GM10266 (cell line): ENCODE results near the gene ENPEP.
"Not testable (repeated sequence)": the region's sequence is repeated elsewhere in the genome, so short reads cannot be mapped to it uniquely, and the experiment has no call there.

Source experiments
- DNase-seq: peaks from one replicate; pipeline ENCODE4 v3.0.0; 2012; ENCODE audit errors: extremely low spot score
- TF ChIP-seq, protein P1 (sequence below): IDR thresholded peaks from 2 replicates; pipeline ENCODE4 v1.5.1; 2012; ENCODE audit warnings: mild to moderate bottlenecking, low read depth; ENCODE audit not compliant: control insufficient read depth, insufficient read depth; ENCODE audit errors: missing control alignments

ENPEP gene, protein sequence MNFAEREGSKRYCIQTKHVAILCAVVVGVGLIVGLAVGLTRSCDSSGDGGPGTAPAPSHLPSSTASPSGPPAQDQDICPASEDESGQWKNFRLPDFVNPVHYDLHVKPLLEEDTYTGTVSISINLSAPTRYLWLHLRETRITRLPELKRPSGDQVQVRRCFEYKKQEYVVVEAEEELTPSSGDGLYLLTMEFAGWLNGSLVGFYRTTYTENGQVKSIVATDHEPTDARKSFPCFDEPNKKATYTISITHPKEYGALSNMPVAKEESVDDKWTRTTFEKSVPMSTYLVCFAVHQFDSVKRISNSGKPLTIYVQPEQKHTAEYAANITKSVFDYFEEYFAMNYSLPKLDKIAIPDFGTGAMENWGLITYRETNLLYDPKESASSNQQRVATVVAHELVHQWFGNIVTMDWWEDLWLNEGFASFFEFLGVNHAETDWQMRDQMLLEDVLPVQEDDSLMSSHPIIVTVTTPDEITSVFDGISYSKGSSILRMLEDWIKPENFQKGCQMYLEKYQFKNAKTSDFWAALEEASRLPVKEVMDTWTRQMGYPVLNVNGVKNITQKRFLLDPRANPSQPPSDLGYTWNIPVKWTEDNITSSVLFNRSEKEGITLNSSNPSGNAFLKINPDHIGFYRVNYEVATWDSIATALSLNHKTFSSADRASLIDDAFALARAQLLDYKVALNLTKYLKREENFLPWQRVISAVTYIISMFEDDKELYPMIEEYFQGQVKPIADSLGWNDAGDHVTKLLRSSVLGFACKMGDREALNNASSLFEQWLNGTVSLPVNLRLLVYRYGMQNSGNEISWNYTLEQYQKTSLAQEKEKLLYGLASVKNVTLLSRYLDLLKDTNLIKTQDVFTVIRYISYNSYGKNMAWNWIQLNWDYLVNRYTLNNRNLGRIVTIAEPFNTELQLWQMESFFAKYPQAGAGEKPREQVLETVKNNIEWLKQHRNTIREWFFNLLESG

DNA sequence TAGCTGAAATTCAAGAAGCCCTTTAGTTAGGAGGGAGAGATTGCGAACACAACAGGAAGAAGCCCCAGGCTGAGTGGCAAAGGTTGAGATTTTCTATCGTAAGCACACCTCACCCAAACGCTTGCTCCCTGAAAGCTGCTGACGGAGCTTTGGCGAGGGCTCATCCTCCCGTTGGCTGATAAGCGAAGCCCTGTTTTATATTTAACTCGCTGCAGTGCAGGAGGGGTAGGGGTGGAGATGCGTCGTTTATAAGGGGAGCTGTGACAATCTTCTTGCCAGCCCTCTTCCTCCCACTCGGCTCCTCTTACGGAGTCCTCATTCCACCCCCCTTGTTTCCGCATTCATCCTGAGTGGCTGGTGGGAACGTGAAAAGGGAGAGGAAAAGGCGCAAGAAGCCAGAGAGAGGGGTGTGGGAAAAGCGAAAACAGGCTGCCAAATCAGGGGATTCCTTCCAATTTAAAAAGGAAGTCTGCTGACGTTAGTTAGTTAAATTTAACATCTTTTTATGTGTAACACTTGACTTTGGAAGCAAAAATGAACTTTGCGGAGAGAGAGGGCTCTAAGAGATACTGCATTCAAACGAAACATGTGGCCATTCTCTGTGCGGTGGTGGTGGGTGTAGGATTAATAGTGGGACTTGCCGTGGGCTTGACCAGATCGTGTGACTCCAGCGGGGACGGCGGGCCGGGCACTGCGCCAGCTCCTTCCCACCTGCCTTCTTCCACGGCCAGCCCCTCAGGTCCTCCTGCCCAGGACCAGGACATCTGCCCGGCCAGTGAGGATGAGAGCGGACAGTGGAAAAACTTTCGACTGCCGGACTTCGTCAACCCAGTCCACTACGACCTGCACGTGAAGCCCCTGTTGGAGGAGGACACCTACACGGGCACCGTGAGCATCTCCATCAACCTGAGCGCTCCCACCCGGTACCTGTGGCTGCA lies at the start of gene ENPEP:
ENPEP (plus strand) TSS at position 275 of the 938 bp plus-strand sequence; CDS start at position 535, 260 bp downstream.
- TF ChIP-seq, protein P1, sequence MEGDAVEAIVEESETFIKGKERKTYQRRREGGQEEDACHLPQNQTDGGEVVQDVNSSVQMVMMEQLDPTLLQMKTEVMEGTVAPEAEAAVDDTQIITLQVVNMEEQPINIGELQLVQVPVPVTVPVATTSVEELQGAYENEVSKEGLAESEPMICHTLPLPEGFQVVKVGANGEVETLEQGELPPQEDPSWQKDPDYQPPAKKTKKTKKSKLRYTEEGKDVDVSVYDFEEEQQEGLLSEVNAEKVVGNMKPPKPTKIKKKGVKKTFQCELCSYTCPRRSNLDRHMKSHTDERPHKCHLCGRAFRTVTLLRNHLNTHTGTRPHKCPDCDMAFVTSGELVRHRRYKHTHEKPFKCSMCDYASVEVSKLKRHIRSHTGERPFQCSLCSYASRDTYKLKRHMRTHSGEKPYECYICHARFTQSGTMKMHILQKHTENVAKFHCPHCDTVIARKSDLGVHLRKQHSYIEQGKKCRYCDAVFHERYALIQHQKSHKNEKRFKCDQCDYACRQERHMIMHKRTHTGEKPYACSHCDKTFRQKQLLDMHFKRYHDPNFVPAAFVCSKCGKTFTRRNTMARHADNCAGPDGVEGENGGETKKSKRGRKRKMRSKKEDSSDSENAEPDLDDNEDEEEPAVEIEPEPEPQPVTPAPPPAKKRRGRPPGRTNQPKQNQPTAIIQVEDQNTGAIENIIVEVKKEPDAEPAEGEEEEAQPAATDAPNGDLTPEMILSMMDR, result no peak
- DNase-seq, result no peak

DNA sequence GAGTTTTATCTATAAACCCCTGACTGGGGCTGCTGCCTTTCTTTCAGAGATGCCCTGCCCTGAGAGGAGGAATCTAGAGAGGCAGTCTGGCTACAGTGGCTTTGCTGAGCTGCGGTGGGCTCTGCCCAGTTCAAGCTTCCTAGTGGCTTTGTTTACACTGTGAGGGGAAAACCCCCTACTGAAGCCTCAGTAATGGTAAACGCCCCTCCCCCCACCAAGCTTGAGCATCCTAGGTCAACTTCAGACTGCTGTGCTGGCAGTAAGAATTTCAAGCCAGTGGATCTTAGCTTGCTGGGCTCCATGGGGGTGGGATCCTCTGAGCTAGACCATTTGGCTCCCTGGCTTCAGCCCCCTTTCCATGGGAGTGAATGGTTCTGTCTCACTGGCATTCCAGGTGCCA lies 44.1 kb upstream of the ENPEP start:
- DNase-seq, result not testable (repeated sequence)

DNA sequence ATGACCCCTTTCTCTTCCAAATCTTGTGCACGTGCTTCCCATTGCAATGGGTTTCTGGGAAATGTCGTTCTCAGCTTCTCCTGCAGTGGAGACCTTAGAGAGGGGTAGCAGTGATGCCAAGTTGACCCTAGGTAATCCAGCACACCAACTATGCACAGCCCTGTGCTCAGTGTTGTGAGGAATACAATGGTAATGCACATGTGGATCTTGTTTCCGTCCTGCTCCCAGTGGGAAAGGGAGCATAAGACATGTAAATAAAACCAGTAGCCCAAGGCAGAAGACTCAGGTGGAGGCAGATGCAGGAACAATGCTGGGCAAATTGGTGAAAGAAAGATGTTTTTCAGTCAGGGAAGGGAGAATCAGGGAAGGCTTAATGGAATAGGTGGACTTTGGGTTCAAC lies 38.7 kb upstream of the ENPEP start:
- not testable (repeated sequence) for DNase-seq

DNA sequence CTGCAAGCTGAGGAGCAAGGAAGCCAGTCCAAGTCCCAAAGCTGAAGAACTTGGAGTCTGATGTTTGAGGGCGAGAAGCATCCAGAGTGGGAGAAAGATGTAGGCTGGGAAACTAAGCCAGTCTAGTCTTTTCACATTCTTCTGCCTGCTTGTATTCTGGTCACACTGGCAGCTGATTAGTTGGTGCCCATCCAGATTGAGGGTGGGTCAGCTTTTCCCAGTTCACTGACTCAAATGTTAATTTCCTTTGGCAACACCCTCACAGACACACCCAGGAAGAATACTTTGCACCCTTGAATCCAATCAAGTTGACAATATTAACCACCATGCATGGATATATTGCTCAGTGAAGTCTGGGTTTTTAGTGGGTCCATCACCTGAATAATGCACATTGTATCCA lies 36.7 kb upstream of the ENPEP start:
- not testable (repeated sequence) for DNase-seq

DNA sequence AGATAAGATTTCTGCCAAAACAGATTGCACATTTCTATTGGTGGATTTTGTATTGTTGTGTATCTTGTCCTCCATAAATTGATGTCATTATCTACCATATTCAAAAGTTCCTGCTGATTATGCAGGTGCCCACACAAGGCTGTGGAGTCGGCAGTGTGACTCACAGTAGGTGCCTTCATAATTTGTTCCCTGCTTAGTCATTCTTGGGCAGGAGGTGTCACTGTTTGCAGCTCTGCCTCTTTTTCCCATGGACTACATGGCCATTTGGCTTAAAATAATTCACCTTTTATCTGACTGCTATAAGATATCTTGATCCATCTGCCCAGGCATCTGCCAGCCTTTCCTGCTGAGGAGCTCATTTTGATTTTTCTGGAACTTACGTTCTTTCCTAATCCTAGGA lies 33.6 kb upstream of the ENPEP start:
- TF ChIP-seq, protein P1, result peak; percentile 19
- no peak for DNase-seq

DNA sequence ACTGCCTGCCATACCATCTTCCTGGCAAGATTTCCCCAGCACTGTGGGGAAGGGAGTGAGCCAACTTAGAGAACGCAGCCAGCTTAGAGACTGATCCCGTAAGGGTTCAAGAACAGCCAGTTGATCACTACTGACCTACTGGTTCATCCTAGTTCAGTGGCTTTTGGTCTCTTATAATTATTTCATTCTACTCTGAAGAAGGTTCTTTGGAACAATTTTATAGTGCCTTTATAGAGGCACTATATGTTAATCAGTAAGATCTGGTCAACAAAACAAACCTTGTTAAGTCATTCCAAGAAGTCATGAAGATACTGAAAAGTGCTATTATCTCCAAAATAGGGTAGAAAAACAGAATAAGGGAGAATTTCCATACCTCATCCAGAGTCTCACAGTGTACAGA lies 33.2 kb upstream of the ENPEP start:
- TF ChIP-seq, protein P1, result no peak
- no peak for DNase-seq

DNA sequence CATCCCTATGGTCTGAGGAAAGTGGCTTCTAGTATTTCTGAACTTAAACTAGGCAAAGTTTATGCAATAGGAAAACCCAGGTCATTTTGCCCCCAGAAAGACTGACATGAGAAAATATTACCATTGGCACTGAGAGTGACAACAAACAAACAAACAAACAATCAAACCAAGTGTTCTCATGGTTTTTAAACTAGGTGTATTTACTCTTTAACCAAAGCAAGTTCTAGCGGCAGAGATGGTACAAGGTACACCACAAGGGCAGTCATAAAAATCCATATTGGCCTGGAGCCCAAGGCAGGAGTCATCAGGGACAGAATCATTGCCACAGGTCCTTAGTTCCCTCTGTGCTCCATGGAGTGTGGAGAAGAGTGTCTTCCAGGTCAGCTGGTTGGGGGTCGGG lies 26.0 kb upstream of the ENPEP start:
- DNase-seq, result no peak
- TF ChIP-seq, protein P1, result no peak

DNA sequence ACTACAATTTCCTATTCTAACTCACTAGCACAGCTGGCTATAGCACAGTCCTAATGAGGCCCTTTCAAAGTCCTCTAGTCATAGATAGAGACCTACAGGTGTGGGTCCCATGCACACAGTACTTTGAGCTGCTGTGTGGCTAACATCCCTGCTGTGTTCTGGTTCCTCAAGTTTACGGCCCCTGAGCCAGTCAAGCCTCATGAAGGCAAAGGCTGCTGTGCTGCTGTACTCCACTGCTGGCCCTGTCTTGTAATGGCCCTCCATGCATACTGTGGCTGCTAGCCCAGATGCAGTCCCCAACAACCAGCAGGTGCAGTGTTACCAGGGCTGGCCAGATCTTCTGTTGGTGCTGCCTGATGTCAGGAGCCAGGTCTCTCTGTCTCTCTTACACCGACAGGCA lies 23.4 kb upstream of the ENPEP start:
- no peak for DNase-seq
- TF ChIP-seq, protein P1, result no peak
